H1 (cell line): ENCODE data around the gene ATXN7. TPM values are rescaled to one million over a fixed set of nuclear protein-coding genes. Genes with fewer than 3 reads are reported as not detected.

Experiments used
- CTCF ChIA-PET: fragments of 300-600 bp; sonication (Branson Sonifier 250); formaldehyde crosslinking; loops from one replicate; lab custom pipeline; 2021; ENCODE audit not compliant: partially characterized antibody; lab: Charles Lee
- POLR2A ChIA-PET: fragments of 300-600 bp; sonication (Branson Sonifier 250); formaldehyde crosslinking; loops from one replicate; lab custom pipeline; 2021; ENCODE audit warnings: inconsistent platforms; ENCODE audit not compliant: partially characterized antibody; lab: Charles Lee
- DNase-seq, 2 experiments: peaks; one replicate each; pipeline versions ENCODE4 v3.0.0 to v3.0.0-alpha.2; 2010 to 2022; ENCODE audit warnings: low spot score in 2 of 2, low read depth in 1 of 2, mixed read lengths in 1 of 2
- FAIRE-seq: peaks from 2 replicates; lab custom pipeline; 2011; peaks lifted over from hg19 to GRCh38; lab: Jason Lieb, UNC
- H2AFZ ChIP-seq: 2 replicates; pipeline ENCODE4 v1.8.1; 2012; ENCODE audit warnings: low read length, inconsistent platforms
- H2AK5ac ChIP-seq: 2 replicates; pipeline ENCODE4 v1.6.1; 2013; ENCODE audit warnings: low read depth, low read length
- H2BK120ac ChIP-seq: replicated peaks from 2 replicates; pipeline ENCODE3; 2013; ENCODE audit warnings: low read depth, low read length, inconsistent platforms
- H2BK12ac ChIP-seq: 2 replicates; pipeline ENCODE4 v1.6.1; 2013; ENCODE audit warnings: low read depth, low read length
- H2BK15ac ChIP-seq: 2 replicates; pipeline ENCODE4 v1.6.1; 2013; ENCODE audit warnings: low read length
- H2BK20ac ChIP-seq: 2 replicates; pipeline ENCODE4 v1.6.1; 2013; ENCODE audit warnings: low read length
- H2BK5ac ChIP-seq: 2 replicates; pipeline ENCODE4 v1.6.1; 2013; ENCODE audit warnings: low read depth, low read length
- H3K14ac ChIP-seq: 2 replicates; pipeline ENCODE4 v1.6.1; 2013; ENCODE audit warnings: inconsistent platforms; ENCODE audit not compliant: insufficient read length
- H3K18ac ChIP-seq: 2 replicates; pipeline ENCODE4 v1.6.1; 2013; ENCODE audit warnings: low read length; ENCODE audit errors: extremely low read depth
- H3K23ac ChIP-seq: 2 replicates; pipeline ENCODE4 v1.6.1; 2013; ENCODE audit warnings: inconsistent platforms; ENCODE audit not compliant: insufficient read length
- H3K23me2 ChIP-seq: 2 replicates; pipeline ENCODE4 v1.6.1; 2013; ENCODE audit warnings: low read depth, low read length
- H3K27ac ChIP-seq: 2 replicates; pipeline ENCODE4 v1.6.1; 2011; ENCODE audit warnings: low read depth, low read length, inconsistent platforms
- H3K27me3 ChIP-seq, 4 experiments: replicated peaks in 1 of 4; 1 replicate in 1 of 4; 2 replicates in 3 of 4; pipeline versions ENCODE4 v1.6.1 to v1.8.1; 2011 to 2013; ENCODE audit warnings: low read length in 3 of 4, mild to moderate bottlenecking in 3 of 4, inconsistent platforms in 2 of 4, mixed read lengths in 2 of 4, moderate library complexity in 1 of 4; ENCODE audit not compliant: control insufficient read depth in 3 of 4, insufficient read depth in 3 of 4; ENCODE audit errors: extremely low read depth in 1 of 4
- H3K36me3 ChIP-seq, 4 experiments: 2 replicates each; pipeline versions ENCODE4 v1.6.1 to v1.8.1; 2011 to 2013; ENCODE audit warnings: mild to moderate bottlenecking in 4 of 4, low read length in 3 of 4, moderate library complexity in 2 of 4, control low read depth in 1 of 4, inconsistent platforms in 1 of 4; ENCODE audit not compliant: insufficient read depth in 4 of 4, control insufficient read depth in 2 of 4
- H3K4ac ChIP-seq: replicated peaks from 2 replicates; pipeline ENCODE3; 2013; ENCODE audit warnings: low read length, low read depth, mixed read lengths, inconsistent platforms; ENCODE audit not compliant: insufficient read length
- H3K4me1 ChIP-seq, 4 experiments: replicated peaks in 1 of 4; 1 replicate in 1 of 4; 2 replicates in 3 of 4; pipeline versions ENCODE4 v1.6.1 to v1.8.1; 2011 to 2013; ENCODE audit warnings: low read length in 3 of 4, inconsistent platforms in 2 of 4, mixed read lengths in 1 of 4; ENCODE audit not compliant: insufficient read depth in 4 of 4, control insufficient read depth in 3 of 4
- H3K4me2 ChIP-seq, 2 experiments: 2 replicates each; pipeline versions ENCODE4 v1.6.1 to v1.8.1; 2011 to 2013; ENCODE audit warnings: low read depth in 2 of 2, low read length in 2 of 2, control low read depth in 1 of 2, inconsistent platforms in 1 of 2, mild to moderate bottlenecking in 1 of 2; ENCODE audit not compliant: insufficient read depth in 1 of 2
- H3K4me3 ChIP-seq, 4 experiments: fragments of 200-600, 300-600 bp in 1 of 4; sonication (generic), shearing (Covaris generic), sonication (Bioruptor Twin) in 1 of 4; 2 replicates each; pipeline versions ENCODE4 v1.5.1 to v1.8.1; 2011 to 2016; ENCODE audit warnings: low read length in 4 of 4, low read depth in 3 of 4, control low read depth in 2 of 4, inconsistent platforms in 2 of 4, mild to moderate bottlenecking in 2 of 4, mixed read lengths in 1 of 4, moderate library complexity in 1 of 4; ENCODE audit not compliant: insufficient read depth in 2 of 4; ENCODE audit errors: extremely low read depth in 1 of 4
- H3K56ac ChIP-seq: replicated peaks from 2 replicates; pipeline ENCODE3; 2013; ENCODE audit warnings: low read depth, mild to moderate bottlenecking, mixed read lengths, low read length, inconsistent platforms; ENCODE audit not compliant: insufficient read length
- H3K79me1 ChIP-seq: 2 replicates; pipeline ENCODE4 v1.6.1; 2013; ENCODE audit warnings: low read depth, low read length, control low read depth
- H3K79me2 ChIP-seq, 2 experiments: 2 replicates each; pipeline versions ENCODE4 v1.6.1 to v1.8.1; 2012 to 2013; ENCODE audit warnings: low read length in 2 of 2, mild to moderate bottlenecking in 2 of 2, inconsistent platforms in 1 of 2; ENCODE audit not compliant: insufficient read depth in 2 of 2, control insufficient read depth in 1 of 2
- H3K9ac ChIP-seq, 4 experiments: replicated peaks in 1 of 4; 1 replicate in 1 of 4; 2 replicates in 3 of 4; pipeline versions ENCODE4 v1.6.1 to v1.8.1; 2011 to 2013; ENCODE audit warnings: low read depth in 3 of 4, low read length in 3 of 4, control low read depth in 2 of 4, mild to moderate bottlenecking in 2 of 4, moderate library complexity in 2 of 4, inconsistent platforms in 1 of 4; ENCODE audit errors: extremely low read depth in 1 of 4
- H3K9me3 ChIP-seq, 2 experiments: 2 replicates each; pipeline versions ENCODE4 v1.6.1 to v1.8.1; 2012 to 2013; ENCODE audit warnings: mild to moderate bottlenecking in 2 of 2, moderate library complexity in 2 of 2, control low read depth in 1 of 2, inconsistent platforms in 1 of 2, low read depth in 1 of 2, low read length in 1 of 2, mixed read lengths in 1 of 2; ENCODE audit not compliant: insufficient read depth in 2 of 2
- H4K20me1 ChIP-seq, 2 experiments: replicated peaks in 1 of 2; 2 replicates each; pipeline versions ENCODE3 to v1.8.1; 2011 to 2013; ENCODE audit warnings: inconsistent platforms in 2 of 2, low read length in 2 of 2, mild to moderate bottlenecking in 1 of 2; ENCODE audit not compliant: insufficient read depth in 2 of 2, control insufficient read depth in 1 of 2
- H4K5ac ChIP-seq: 2 replicates; pipeline ENCODE4 v1.6.1; 2013; ENCODE audit warnings: low read length, low read depth, mixed read lengths, inconsistent platforms; ENCODE audit not compliant: insufficient read length
- H4K8ac ChIP-seq: 2 replicates; pipeline ENCODE4 v1.8.0; 2013; ENCODE audit warnings: mild to moderate bottlenecking, moderate library complexity, low read length, inconsistent platforms; ENCODE audit not compliant: insufficient read depth; ENCODE audit errors: extremely low read depth
- H4K91ac ChIP-seq: replicated peaks from 2 replicates; pipeline ENCODE3; 2013; ENCODE audit warnings: low read length, mixed read lengths, inconsistent platforms; ENCODE audit not compliant: insufficient read length
- JUN ChIP-seq: IDR thresholded peaks from 2 replicates; pipeline ENCODE4 v1.6.1; 2011; ENCODE audit warnings: low read depth, mild to moderate bottlenecking, improper control_type of control experiment, low read length
- KDM1A ChIP-seq: fragments of 200-600, 300-600 bp; sonication (generic); IDR thresholded peaks from 2 replicates; pipeline ENCODE4 v1.7.1; 2016; ENCODE audit warnings: mild to moderate bottlenecking, low read length, borderline replicate concordance
- SP2 ChIP-seq: IDR thresholded peaks from 2 replicates; pipeline ENCODE4 v1.6.1; 2012; ENCODE audit warnings: mild to moderate bottlenecking, low read length, inconsistent platforms
- SUZ12 ChIP-seq: fragments of 200-600 bp; sonication (generic); IDR thresholded peaks from 2 replicates; pipeline ENCODE4 v1.6.1; 2012; ENCODE audit warnings: mild to moderate bottlenecking, inconsistent platforms, low read length, moderate library complexity, mixed read lengths
- WGBS, 2 experiments: shearing (Covaris generic) in 1 of 2; methylation state at CpG; one replicate each; pipeline versions ENCODE4 v1.1.6 to v1.1.7; 2013 to 2015; ENCODE audit warnings: low lambda C conversion rate in 2 of 2, mixed read lengths in 2 of 2, inconsistent platforms in 1 of 2, low coverage in 1 of 2, missing lambda C conversion rate in 1 of 2; ENCODE audit not compliant: insufficient replicate concordance in 2 of 2, insufficient coverage in 1 of 2, insufficient read length in 1 of 2; ENCODE audit errors: extremely low coverage in 1 of 2, missing lambda C conversion rate in 1 of 2; 5-methylcytosine and 5-hydroxymethylcytosine counted together
- polyA plus RNA-seq, 7 experiments: library from polyadenylated mRNA; depleted of rRNA in 3 of 7; stranded (reverse) in 5 of 7; unstranded in 2 of 7; fragments of >200 nt in 5 of 7; fragments of 200-250 nt in 2 of 7; gene quantifications; 1 replicate in 5 of 7; 2 replicates in 1 of 7; 4 replicates in 1 of 7; pipeline versions ENCODE4 v1.2.1 to v1.2.3, GENCODE V29; 2011 to 2013; ENCODE audit warnings: missing spikeins in 2 of 7, mixed read lengths in 2 of 7
- total RNA-seq: library from RNA; stranded (reverse); fragmentation: NEBNext Ultra II Directional; extraction: Animal tissue kit (Norgen Biotek cat#: 25700); gene quantifications from 2 replicates; pipeline ENCODE4 v1.2.1, GENCODE V29; 2021

ATXN7 gene
- total and polyA plus RNA-seq, 2 of the 8 experiments (the other 6 are each of a cell fraction or from before 2014, with no cell fraction given), result 15.5 to 16.8 TPM

- H3K4me2 ChIP-seq, result no peak overlapping the region
- H4K20me1 ChIP-seq, result peaks cover 0 to 2% of the 10 kb centered on the region in 2 experiments
- peaks cover 0 to 18% of the 10 kb centered on the region in 2 experiments; a peak in 1 of 4 replicates for H3K79me2 ChIP-seq
- no peaks in the 10 kb centered on the region for H3K36me3 ChIP-seq
- H3K4ac ChIP-seq, result no peak overlapping the region
- H3K23ac ChIP-seq, result no peak overlapping the region
- no peak overlapping the region for H3K4me3 ChIP-seq
- H3K9me3 ChIP-seq, result no peaks in the 10 kb centered on the region
- H3K14ac ChIP-seq, result no peak overlapping the region
- H3K23me2 ChIP-seq, result no peaks in the 10 kb centered on the region
- no peak overlapping the region for H2AK5ac ChIP-seq
- no peak overlapping the region for H3K27ac ChIP-seq
- H2AFZ ChIP-seq, result no peak overlapping the region
- H2BK5ac ChIP-seq, result no peak overlapping the region
- 96% methylated on average over 5 of the region's 5 CpGs; no CpG with 5 or more reads in 1 of the 2 experiments for WGBS, 2 experiments
- no peak overlapping the region for H4K8ac ChIP-seq
- no peak for DNase-seq
- H4K91ac ChIP-seq, result no peak overlapping the region
- FAIRE-seq, result no peak
- no peak overlapping the region for H2BK20ac ChIP-seq
- TF ChIP-seq SP2 (no peak), JUN (no peak), KDM1A (no peak), SUZ12 (no peak)
- no peaks in the 10 kb centered on the region for H3K27me3 ChIP-seq
- H3K18ac ChIP-seq, result no peak overlapping the region
- no peak overlapping the region for H4K5ac ChIP-seq
- H3K56ac ChIP-seq, result no peak overlapping the region
- ChIA-PET CTCF (no interaction called here), POLR2A (no interaction called here)
- H2BK120ac ChIP-seq, result no peak overlapping the region
- no peak overlapping the region for H3K9ac ChIP-seq
- no peak overlapping the region for H2BK15ac ChIP-seq
- H3K4me1 ChIP-seq, result peaks cover 0 to 5% (median 2%) of the 10 kb centered on the region in 4 experiments; a peak in 3 of 7 replicates
- H3K79me1 ChIP-seq, result 0 out of 2 replicates have a peak, but pooled peaks cover 3% of the 10 kb centered on the region
- no peak overlapping the region for H2BK12ac ChIP-seq
Observed at GRCh38 chr3:63891518-63891917, 27.9 kb downstream of the ATXN7 start.
